ENCODE results near the gene ADRM1.

The ADRM1 gene

DNA sequence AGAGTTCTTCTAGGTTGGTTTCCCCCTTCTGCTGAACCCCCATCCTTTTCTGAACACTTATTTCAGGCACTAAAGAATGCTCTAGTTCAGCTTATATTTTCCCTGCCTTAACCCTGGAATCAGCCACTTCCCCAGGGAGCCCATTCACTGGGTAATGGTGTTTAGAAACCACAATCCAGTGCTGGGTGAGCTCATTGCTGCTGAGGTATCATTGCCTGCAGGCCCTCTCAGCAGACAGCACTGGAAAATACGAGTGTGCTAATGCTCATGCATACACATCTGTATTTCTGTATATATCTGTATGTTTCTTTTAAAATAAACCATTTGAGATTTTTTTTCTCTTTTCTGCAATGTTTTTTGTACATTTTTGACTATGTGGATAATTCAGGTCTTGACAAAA is 37.4 kb upstream of the ADRM1 start:
- TF ChIP-seq, protein P1, sequence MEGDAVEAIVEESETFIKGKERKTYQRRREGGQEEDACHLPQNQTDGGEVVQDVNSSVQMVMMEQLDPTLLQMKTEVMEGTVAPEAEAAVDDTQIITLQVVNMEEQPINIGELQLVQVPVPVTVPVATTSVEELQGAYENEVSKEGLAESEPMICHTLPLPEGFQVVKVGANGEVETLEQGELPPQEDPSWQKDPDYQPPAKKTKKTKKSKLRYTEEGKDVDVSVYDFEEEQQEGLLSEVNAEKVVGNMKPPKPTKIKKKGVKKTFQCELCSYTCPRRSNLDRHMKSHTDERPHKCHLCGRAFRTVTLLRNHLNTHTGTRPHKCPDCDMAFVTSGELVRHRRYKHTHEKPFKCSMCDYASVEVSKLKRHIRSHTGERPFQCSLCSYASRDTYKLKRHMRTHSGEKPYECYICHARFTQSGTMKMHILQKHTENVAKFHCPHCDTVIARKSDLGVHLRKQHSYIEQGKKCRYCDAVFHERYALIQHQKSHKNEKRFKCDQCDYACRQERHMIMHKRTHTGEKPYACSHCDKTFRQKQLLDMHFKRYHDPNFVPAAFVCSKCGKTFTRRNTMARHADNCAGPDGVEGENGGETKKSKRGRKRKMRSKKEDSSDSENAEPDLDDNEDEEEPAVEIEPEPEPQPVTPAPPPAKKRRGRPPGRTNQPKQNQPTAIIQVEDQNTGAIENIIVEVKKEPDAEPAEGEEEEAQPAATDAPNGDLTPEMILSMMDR (conservative IDR thresholded peaks at IDR 0.05; ENCODE audit: low read depth, low read length) = no peak
- no peak overlapping the region for H2AFZ ChIP-seq (ENCODE audit: low read depth)
- no peak overlapping the region for H3K4me2 ChIP-seq
- H3K4me3 ChIP-seq (IDR thresholded peaks at IDR 0.05; ENCODE audit: insufficient read depth, low read depth, low read length) = no peak overlapping the region
- H3K36me3 ChIP-seq (ENCODE audit: insufficient read depth) = no peaks in the 10 kb centered on the region
- no peaks in the 10 kb centered on the region for H4K20me1 ChIP-seq (ENCODE audit: insufficient read depth)
- H3K27ac ChIP-seq = no peak overlapping the region
- no peak overlapping the region for H3K9ac ChIP-seq
- H3K79me2 ChIP-seq (ENCODE audit: insufficient read depth, low read depth) = no peaks in the 10 kb centered on the region
- H3K4me1 ChIP-seq (ENCODE audit: low read depth, poor library complexity, severe bottlenecking) = no peaks in the 10 kb centered on the region
- H3K27me3 ChIP-seq (ENCODE audit: insufficient read depth, low read depth) = no peaks in the 10 kb centered on the region

DNA sequence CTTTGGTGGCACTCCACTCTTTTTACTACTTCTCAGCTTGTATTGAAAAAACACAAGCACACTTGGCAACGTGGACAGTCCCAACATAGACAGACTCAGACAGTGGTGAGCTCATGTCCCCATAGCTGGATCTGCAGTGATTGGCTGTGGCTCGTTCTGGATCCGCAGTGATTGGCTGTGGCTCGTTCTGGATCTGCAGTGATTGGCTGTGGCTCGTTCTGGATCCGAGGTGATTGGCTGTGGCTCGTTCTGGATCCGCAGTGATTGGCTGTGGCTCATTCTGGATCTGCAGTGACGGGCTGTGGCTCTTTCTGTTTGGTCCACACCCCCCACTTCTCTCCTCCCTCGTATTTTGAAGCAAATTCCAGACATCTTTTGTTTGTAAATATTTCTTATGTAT is 36.5 kb upstream of the ADRM1 start:
- H3K79me2 ChIP-seq (ENCODE audit: insufficient read depth, low read depth) = no peaks in the 10 kb centered on the region
- H3K4me2 ChIP-seq = no peak overlapping the region
- H3K27me3 ChIP-seq (ENCODE audit: insufficient read depth, low read depth) = no peaks in the 10 kb centered on the region
- no peaks in the 10 kb centered on the region for H3K36me3 ChIP-seq (ENCODE audit: insufficient read depth)
- H3K9ac ChIP-seq = no peak overlapping the region
- no peaks in the 10 kb centered on the region for H3K4me1 ChIP-seq (ENCODE audit: low read depth, poor library complexity, severe bottlenecking)
- TF ChIP-seq, protein P1 (conservative IDR thresholded peaks at IDR 0.05; ENCODE audit: low read depth, low read length) = no peak
- no peak overlapping the region for H2AFZ ChIP-seq (ENCODE audit: low read depth)
- no peaks in the 10 kb centered on the region for H4K20me1 ChIP-seq (ENCODE audit: insufficient read depth)
- H3K27ac ChIP-seq = no peak overlapping the region
- H3K4me3 ChIP-seq (IDR thresholded peaks at IDR 0.05; ENCODE audit: insufficient read depth, low read depth, low read length) = no peak overlapping the region

DNA sequence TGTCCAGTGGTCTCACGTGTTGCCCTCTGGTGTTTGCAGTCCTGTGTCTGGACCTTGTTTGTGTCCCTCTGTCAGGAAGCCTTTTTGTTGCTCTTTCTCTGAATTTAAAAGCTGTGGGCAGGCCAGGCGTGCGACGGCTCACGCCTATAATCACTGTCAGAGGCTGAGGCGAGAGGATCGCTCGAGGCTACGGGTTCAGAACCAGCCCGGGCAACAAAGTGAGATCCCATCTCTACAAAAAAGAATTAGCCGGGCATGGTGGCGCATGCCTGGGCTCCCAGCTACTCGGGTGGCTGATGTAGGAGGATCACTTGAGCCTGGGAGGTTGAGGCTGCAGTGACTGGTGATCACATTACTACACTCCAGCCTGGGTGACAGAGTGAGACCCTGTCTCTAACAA is 35.9 kb upstream of the ADRM1 start:
- no peak overlapping the region for H3K4me3 ChIP-seq (IDR thresholded peaks at IDR 0.05; ENCODE audit: insufficient read depth, low read depth, low read length)
- TF ChIP-seq, protein P1 (conservative IDR thresholded peaks at IDR 0.05; ENCODE audit: low read depth, low read length) = no peak
- H3K4me2 ChIP-seq = no peak overlapping the region
- H3K27me3 ChIP-seq (ENCODE audit: insufficient read depth, low read depth) = no peaks in the 10 kb centered on the region
- no peak overlapping the region for H3K9ac ChIP-seq
- H3K79me2 ChIP-seq (ENCODE audit: insufficient read depth, low read depth) = no peaks in the 10 kb centered on the region
- H3K36me3 ChIP-seq (ENCODE audit: insufficient read depth) = no peaks in the 10 kb centered on the region
- H3K27ac ChIP-seq = no peak overlapping the region
- H2AFZ ChIP-seq (ENCODE audit: low read depth) = no peak overlapping the region
- no peaks in the 10 kb centered on the region for H3K4me1 ChIP-seq (ENCODE audit: low read depth, poor library complexity, severe bottlenecking)
- no peaks in the 10 kb centered on the region for H4K20me1 ChIP-seq (ENCODE audit: insufficient read depth)

DNA sequence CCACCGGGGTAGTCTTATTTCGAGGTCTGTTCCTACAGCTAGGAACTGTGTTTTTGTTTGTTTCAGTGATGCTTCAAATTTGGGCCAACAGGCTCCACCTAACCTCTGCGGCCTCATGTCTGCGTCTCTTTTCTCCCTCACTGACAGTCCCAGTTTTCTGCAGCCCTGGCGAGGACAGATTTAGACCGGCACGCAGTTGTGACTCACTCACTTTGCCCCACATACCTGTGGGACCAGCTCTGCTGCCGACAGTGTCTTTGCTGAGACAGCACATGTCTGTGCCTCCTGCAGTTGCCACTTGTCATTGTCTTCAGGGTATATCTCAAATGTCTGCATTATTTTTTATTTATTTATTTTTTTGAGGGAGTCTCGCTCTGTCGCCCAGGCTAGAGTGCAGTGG is 35.3 kb upstream of the ADRM1 start:
- Histone ChIP-seq H3K4me2 (no peak overlapping the region), H3K79me2 (ENCODE audit: insufficient read depth, low read depth) (no peaks in the 10 kb centered on the region), H3K4me1 (ENCODE audit: low read depth, poor library complexity, severe bottlenecking) (no peaks in the 10 kb centered on the region), H3K27me3 (ENCODE audit: insufficient read depth, low read depth) (no peaks in the 10 kb centered on the region), H2AFZ (ENCODE audit: low read depth) (no peak overlapping the region), H3K36me3 (ENCODE audit: insufficient read depth) (no peaks in the 10 kb centered on the region), H3K9ac (no peak overlapping the region), H3K4me3 (IDR thresholded peaks at IDR 0.05; ENCODE audit: insufficient read depth, low read depth, low read length) (no peak overlapping the region), H4K20me1 (ENCODE audit: insufficient read depth) (no peaks in the 10 kb centered on the region), H3K27ac (no peak overlapping the region)
- TF ChIP-seq, protein P1 (conservative IDR thresholded peaks at IDR 0.05; ENCODE audit: low read depth, low read length) = no peak

All from KMS-11 (cell line).